Caco-2 (cell line): ENCODE data around the gene ANTKMT. TPM values are rescaled to one million over a fixed set of nuclear protein-coding genes. Genes with fewer than 3 reads are reported as not detected.

Experiments used
- BruUV-seq: library from RNA; stranded (reverse); fragments of 400-500 nt; replicated peaks from 2 replicates; lab custom pipeline; 2021; lab: Mats Ljungman, UMichigan
- CTCF ChIA-PET: fragments of 300-600 bp; sonication (Branson Sonifier 250); formaldehyde crosslinking; loops from one replicate; lab custom pipeline; 2022; ENCODE audit warnings: antibody characterized with exemption; lab: Charles Lee
- POLR2A ChIA-PET: fragments of 300-600 bp; sonication (Branson Sonifier 250); formaldehyde crosslinking; loops from one replicate; lab custom pipeline; 2022; ENCODE audit warnings: antibody characterized with exemption; lab: Charles Lee
- DNase-seq, 2 experiments: peaks; one replicate each; pipeline versions ENCODE4 v3.0.0 to v3.0.0-alpha.2; 2020 to 2022
- H3K27me3 ChIP-seq: replicated peaks from 2 replicates; pipeline ENCODE4 v1.6.0; 2011; ENCODE audit warnings: low read length; ENCODE audit not compliant: control insufficient read depth, insufficient read depth
- H3K36me3 ChIP-seq: 2 replicates; pipeline ENCODE4 v1.5.1; 2011; ENCODE audit warnings: low read length; ENCODE audit not compliant: control insufficient read depth, insufficient read depth
- H3K4me1 ChIP-seq: fragments of 250-450 bp; sonication (Bioruptor Pico); 2 replicates; pipeline ENCODE4 v1.5.1; 2020; ENCODE audit warnings: mild to moderate bottlenecking
- H3K4me3 ChIP-seq: 2 replicates; pipeline ENCODE4 v1.5.1; 2011; ENCODE audit warnings: low read depth, mild to moderate bottlenecking, control low read depth, low read length
- H3K9me3 ChIP-seq: fragments of 250-450 bp; sonication (Bioruptor Pico); 2 replicates; pipeline ENCODE4 v1.5.1; 2020; ENCODE audit warnings: mild to moderate bottlenecking, moderate library complexity
- H3K27ac Mint-ChIP-seq: one replicate; pipeline ENCODE4 v1.8.0; 2022; ENCODE audit warnings: mixed read lengths; ENCODE audit not compliant: unreplicated experiment
- H3K27me3 Mint-ChIP-seq: one replicate; pipeline ENCODE4 v1.8.0; 2022; ENCODE audit warnings: mixed read lengths; ENCODE audit not compliant: insufficient read depth, unreplicated experiment
- H3K36me3 Mint-ChIP-seq: one replicate; pipeline ENCODE4 v1.8.0; 2022; ENCODE audit warnings: mild to moderate bottlenecking, mixed read lengths; ENCODE audit not compliant: insufficient read depth, unreplicated experiment
- H3K4me1 Mint-ChIP-seq: one replicate; pipeline ENCODE4 v1.8.0; 2022; ENCODE audit warnings: low read depth, mixed read lengths; ENCODE audit not compliant: unreplicated experiment
- H3K4me3 Mint-ChIP-seq: one replicate; pipeline ENCODE4 v1.8.0; 2022; ENCODE audit warnings: mild to moderate bottlenecking, moderate library complexity, mixed read lengths; ENCODE audit not compliant: unreplicated experiment
- H3K9me3 Mint-ChIP-seq: one replicate; pipeline ENCODE4 v1.8.0; 2022; ENCODE audit warnings: mixed read lengths; ENCODE audit not compliant: unreplicated experiment
- CTCF ChIP-seq, 2 experiments: fragments of 200-600 bp in 1 of 2; IDR thresholded peaks; 1 replicate in 1 of 2; 2 replicates in 1 of 2; pipeline versions ENCODE4 v1.5.1 to v1.8.0; 2011 to 2022; ENCODE audit warnings: antibody characterized with exemption in 1 of 2, control low read depth in 1 of 2, inconsistent platforms in 1 of 2, low read depth in 1 of 2, low read length in 1 of 2, mild to moderate bottlenecking in 1 of 2, moderate library complexity in 1 of 2; ENCODE audit not compliant: insufficient read depth in 1 of 2, severe bottlenecking in 1 of 2, unreplicated experiment in 1 of 2
- intact Hi-C: fragments of 100-400 bp; cut with micrococcal nuclease; formaldehyde crosslinking; loops from one replicate; pipeline ENCODE4 v1.10.0; 2022; ENCODE audit not compliant: unreplicated experiment
- total RNA-seq: library from RNA; stranded (reverse); gene quantifications from 2 replicates; pipeline ENCODE4 v1.2.3, GENCODE V29; 2022

Gene ANTKMT
- total RNA-seq, 1 experiment from 2014 or later: 42.6 TPM

GRCh38 chr16:716200-716568 lies 4.8 kb upstream of the ANTKMT start:
- intact Hi-C loops: loop anchor here (10.0 kb wide), 1 partner anchor 69 kb away; the partner anchor contains the start of genes CHTF18 and RPUSD1
- Histone ChIP-seq H3K9me3 (no peaks in the 10 kb centered on the region), H3K4me1 (peaks cover 30% of the 10 kb centered on the region), H3K36me3 (no peaks in the 10 kb centered on the region), H3K4me3 (peak overlapping the region; percentile 29), H3K27me3 (no peaks in the 10 kb centered on the region)
- Mint-ChIP-seq H3K4me1 (peaks cover 7% of the 10 kb centered on the region), H3K9me3 (no peaks in the 10 kb centered on the region), H3K27ac (no peak overlapping the region), H3K27me3 (no peaks in the 10 kb centered on the region), H3K36me3 (peaks cover 17% of the 10 kb centered on the region), H3K4me3 (peak overlapping the region; percentile 66)
- ChIA-PET POLR2A (interaction anchor here (1.1 kb wide), 1 partner anchor 12 kb away, joined by 4 read pairs; no protein-coding TSS in a partner anchor), CTCF (interaction anchor here (0.6 to 1.7 kb wide), 5 partner anchors 9 to 72 kb away, joined by 3 to 10 read pairs (median 5); partner anchors contain the start of genes CHTF18, CIAO3 and WDR24)
- DNase-seq: no peak
- BruUV-seq: no TSS peak
- no peak for TF ChIP-seq CTCF (IDR thresholded peaks at IDR 0.05; ENCODE audit: insufficient read depth in 1 of 2, low read depth in 1 of 2, low read length in 1 of 2, severe bottlenecking in 1 of 2, unreplicated experiment in 1 of 2)

DNA sequence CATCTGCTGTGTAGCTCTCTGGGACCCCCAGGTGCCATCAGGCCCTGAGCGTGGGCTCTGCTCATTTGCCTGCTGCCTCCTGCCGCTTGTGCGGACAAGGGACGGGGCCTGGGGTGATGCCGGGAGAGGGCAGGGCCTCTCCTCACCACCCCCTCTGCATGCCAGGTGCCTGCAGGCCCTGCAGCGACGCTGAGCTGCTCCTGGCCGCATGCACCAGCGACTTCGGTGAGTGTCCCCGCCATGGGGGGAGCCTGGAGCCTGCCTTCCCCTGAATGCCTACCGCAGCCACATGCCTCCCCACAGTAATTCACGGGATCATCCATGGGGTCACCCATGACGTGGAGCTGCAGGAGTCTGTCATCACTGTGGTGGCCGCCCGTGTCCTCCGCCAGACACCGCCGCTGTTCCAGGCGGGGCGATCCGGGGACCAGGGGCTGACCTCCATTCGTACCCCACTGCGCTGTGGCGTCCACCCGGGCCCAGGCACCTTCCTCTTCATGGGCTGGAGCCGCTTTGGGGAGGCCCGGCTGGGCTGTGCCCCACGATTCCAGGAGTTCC lies 4.1 kb upstream of the ANTKMT start:
- Histone ChIP-seq H3K36me3 (no peaks in the 10 kb centered on the region), H3K27me3 (no peaks in the 10 kb centered on the region), H3K4me3 (no peak overlapping the region), H3K4me1 (peaks cover 34% of the 10 kb centered on the region), H3K9me3 (no peaks in the 10 kb centered on the region)
- H3K9me3 Mint-ChIP-seq: no peaks in the 10 kb centered on the region
- H3K36me3 Mint-ChIP-seq: peaks cover 17% of the 10 kb centered on the region
- peaks cover 7% of the 10 kb centered on the region for H3K4me1 Mint-ChIP-seq
- TF ChIP-seq CTCF (IDR thresholded peaks at IDR 0.05; ENCODE audit: insufficient read depth in 1 of 2, low read depth in 1 of 2, low read length in 1 of 2, severe bottlenecking in 1 of 2, unreplicated experiment in 1 of 2): no peak
- BruUV-seq: no TSS peak
- peak overlapping the region; percentile 66 for H3K4me3 Mint-ChIP-seq
- intact Hi-C loops: loop anchor here (10.0 kb wide), 1 partner anchor 68 kb away; the partner anchor contains the start of genes CHTF18 and RPUSD1
- H3K27me3 Mint-ChIP-seq: no peaks in the 10 kb centered on the region
- H3K27ac Mint-ChIP-seq: no peak overlapping the region
- ChIA-PET POLR2A (interaction anchor here (1.1 kb wide), 1 partner anchor 11 kb away, joined by 4 read pairs; no protein-coding TSS in a partner anchor), CTCF (no interaction called here)
- no peak for DNase-seq

GRCh38 chr16:717450-718245 lies 3.3 kb upstream of the ANTKMT start:
- no peak overlapping the region for H3K27ac Mint-ChIP-seq
- intact Hi-C loops: loop anchor here (10.0 kb wide), 1 partner anchor 67 kb away; the partner anchor contains the start of genes CHTF18 and RPUSD1
- no peak for DNase-seq
- no peaks in the 10 kb centered on the region for H3K27me3 Mint-ChIP-seq
- H3K4me3 ChIP-seq: no peak overlapping the region
- ChIA-PET POLR2A (no interaction called here), CTCF (no interaction called here)
- peaks cover 37% of the 10 kb centered on the region for H3K4me1 ChIP-seq
- H3K4me1 Mint-ChIP-seq: peaks cover 3% of the 10 kb centered on the region
- peaks cover 14% of the 10 kb centered on the region for H3K36me3 Mint-ChIP-seq
- no peak overlapping the region for H3K4me3 Mint-ChIP-seq
- no TSS peak for BruUV-seq
- no peaks in the 10 kb centered on the region for H3K27me3 ChIP-seq
- no peaks in the 10 kb centered on the region for H3K9me3 ChIP-seq
- H3K36me3 ChIP-seq: no peaks in the 10 kb centered on the region
- no peak for TF ChIP-seq CTCF (IDR thresholded peaks at IDR 0.05; ENCODE audit: insufficient read depth in 1 of 2, low read depth in 1 of 2, low read length in 1 of 2, severe bottlenecking in 1 of 2, unreplicated experiment in 1 of 2)
- H3K9me3 Mint-ChIP-seq: no peaks in the 10 kb centered on the region
